HG02571 (cell line): ENCODE data around the gene TPK1.
"Not testable (repeated sequence)": the region's sequence is repeated elsewhere in the genome, so short reads cannot be mapped to it uniquely, and the experiment has no call there.

Experiments used
- ATAC-seq: cut with Tn5 transposase; IDR thresholded peaks from one replicate; pipeline ENCODE4 v1.9.1; 2021; ENCODE audit warnings: mild to moderate bottlenecking, moderate library complexity; ENCODE audit not compliant: unreplicated experiment

TPK1 gene

DNA sequence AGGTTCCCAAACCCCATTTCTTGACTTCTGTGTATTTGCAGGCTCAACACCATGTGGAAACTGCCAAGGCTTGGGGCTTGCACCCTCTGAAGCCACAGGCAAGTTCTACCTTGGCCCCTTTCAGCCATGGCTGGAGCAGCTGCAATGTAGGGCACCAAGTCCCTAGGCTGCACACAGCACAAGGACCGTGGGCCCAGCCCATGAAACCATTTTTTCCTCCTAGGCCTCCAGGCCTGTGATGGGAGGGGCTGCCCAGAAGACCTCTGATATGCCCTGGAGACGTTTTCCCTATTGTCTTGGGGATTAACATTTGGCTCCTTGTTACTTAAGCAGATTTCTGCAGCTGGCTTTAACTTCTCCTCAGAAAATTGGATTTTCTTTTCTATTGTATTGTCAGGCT is 408.3 kb downstream of the TPK1 start:
- not testable (repeated sequence) for ATAC-seq

DNA sequence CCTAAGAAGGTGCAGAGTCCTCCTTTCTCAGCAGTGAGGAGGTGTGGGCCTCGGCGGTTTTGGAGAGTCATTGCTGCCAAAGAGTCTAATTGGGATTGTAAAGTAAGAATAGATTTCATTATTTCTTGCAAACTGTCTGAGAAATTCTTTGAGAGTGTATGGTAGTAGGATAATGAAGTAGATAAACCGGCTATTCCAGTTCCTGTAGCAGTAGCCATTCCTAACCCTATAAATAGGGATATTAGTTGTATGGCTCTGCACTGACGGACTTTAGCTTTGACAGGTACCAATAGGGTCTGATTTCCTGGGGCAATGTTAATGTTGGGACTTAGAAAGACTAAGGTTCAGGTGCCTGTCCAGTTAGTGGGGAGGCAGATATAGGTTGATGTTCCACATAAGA is 416.9 kb downstream of the TPK1 start:
- not testable (repeated sequence) for ATAC-seq

DNA sequence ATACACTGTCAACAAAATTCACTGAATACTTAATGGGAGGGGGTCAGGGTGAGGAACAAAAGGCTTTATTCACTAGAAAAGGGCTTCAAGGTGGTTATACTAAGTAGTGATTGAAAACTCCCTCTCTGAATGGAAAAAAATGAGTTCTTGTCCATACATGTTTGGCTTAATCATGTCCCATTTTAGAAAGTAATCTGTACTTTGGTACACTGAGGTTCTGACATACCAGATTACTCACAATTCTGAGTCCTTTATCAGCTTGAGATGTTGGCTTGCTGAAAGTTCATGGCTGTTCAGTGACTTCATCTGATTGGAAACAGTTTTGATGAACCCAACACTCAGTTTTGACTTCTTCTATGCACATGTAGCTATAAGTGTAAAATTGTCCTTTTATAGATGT is 419.5 kb downstream of the TPK1 start:
- no peak for ATAC-seq

DNA sequence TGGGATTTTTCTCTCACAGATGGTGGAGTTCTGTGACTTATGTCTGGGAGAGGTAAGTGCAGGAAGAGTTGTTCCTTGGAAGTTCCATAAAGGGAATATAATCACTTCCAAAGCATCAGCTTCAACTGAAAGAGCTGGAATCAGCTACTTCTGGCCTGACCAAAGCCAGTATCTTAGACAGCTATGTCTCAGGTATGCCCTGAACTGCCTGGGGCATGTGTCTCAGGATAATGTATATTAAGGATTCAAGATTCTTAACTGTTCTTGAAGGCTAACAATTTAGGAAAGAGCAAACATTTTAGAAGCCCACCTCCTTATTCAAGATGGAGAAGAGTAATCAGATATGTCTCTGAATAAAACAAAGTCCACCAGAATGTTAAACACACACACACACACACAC is 420.0 kb downstream of the TPK1 start:
- ATAC-seq, result no peak

DNA sequence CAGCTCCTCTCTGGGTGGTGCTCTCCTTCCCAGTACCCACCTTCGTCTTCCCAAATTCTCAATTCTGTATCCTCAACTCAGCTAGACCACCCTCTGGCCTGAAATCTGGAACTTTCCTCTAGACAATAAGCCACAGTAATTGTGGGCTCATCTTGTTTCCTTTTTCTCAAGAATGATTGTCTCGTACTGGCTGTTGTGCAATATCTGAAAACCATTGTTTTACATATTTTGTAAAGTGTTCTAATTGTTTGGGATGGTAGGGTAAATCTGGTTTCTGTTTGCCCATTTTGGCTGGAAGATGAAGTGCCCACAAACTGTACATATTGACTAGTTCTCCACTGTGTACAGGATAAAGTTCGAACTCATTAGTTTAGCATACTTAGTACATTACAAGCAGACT is 421.0 kb downstream of the TPK1 start:
- ATAC-seq, result no peak

DNA sequence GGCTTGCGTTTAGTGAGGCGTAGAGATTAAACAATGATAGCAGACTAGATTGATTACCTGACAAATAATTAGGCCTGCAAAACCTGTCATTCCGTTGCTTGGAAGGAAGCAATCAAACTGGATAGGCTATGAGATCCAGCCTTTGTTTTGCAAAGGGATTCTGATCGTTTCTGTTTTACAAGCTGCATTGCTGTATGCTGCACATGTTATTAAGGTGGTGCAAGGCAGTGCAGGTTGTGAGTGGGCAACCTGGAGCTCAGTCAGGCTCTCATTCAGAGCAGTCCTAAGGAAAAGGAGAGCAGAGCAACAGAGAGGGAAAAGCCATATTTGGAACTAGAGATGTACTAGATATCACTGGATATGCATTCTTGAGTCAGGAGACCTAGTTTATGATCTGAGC is 425.4 kb downstream of the TPK1 start:
- no peak for ATAC-seq

DNA sequence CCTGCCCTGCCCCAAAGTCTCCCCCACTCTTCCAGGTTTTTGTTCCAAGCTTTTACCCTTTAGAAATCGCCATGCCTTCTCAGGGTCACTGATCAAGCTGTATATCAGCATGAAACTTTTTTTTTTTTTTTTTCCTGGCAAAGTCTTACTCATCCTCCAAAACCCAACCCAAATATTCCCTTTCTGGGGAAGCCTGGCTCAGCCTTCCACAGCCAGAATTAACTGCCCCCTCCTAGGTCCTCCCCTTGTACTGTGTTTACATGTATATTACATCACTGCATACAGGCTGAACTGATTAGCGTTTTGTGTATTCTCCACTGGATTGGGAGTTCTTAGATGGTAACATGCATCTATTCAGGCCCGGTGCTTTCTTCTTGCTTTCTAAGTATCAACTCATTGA is 427.7 kb downstream of the TPK1 start:
- ATAC-seq, result no peak

DNA sequence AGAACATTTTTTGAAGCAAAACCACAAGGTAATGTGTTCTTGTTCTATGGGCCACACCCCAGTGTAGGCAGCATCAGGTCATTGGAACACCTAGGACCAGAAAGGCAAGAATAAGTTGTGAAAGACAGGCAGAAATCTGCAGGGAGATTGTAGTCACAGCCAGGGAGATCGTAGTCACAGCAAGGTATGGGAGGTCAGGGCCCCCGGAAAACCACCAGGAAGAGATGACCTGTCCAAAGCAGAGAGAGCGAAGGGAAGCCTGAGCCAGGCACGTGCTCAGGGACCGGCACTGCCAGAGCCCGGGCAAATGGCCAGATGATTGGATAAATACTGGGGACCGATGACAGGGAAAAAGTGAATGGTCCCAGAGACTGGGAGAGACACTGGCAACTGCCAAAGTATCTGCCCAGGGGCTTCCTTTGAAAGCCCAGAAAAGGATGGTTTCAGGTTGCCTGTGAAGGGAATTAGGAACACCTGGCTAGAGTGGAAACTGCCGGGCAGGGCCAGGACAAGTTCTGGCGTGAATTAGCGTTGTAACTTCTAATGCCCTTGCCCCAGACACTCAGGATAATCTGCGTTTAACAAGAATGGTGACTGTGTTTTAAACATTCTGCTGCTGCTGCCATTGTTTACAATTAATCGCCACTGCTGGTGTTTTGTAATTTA is 428.5 kb downstream of the TPK1 start:
- no peak for ATAC-seq

DNA sequence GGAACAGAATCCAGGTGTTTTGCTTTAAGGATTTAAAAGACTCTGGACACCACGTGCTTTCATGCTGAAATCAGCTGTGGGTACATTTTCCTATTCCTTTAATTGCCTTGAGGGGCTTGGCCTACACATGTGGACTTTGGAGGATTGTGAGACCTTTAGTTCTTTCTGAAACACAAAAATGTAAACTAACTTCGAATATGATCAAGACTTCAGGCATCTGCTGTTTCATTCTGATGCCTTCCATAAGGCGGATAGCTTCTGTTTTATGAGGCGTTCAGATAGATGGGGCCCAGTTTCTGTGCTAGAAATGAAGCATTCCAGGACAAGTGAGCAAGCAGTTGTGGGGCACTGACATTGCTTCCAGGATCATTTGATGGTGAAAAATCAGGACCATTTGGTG is 430.9 kb downstream of the TPK1 start:
- no peak for ATAC-seq

DNA sequence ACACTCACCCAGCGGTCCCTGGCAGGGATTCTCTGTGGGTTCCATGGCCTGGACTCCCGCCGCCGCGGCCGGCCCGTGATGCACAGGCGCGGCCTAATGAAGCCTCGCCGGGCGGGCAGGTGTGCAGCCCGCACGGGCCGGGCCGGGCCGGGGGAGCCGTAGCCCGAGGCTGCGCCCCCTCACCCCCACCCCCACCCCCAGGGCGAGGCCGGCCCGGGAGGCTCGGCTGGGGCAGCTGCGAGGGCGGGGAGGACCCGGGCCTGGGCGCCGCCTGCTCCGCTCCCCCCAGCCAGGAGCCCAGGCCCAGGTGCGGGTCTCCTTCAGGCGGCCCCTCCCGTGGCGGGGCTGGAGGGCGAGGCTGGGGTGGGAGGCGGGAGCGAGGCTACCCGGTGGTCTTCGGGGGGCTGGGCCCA is 432.2 kb downstream of the TPK1 start, which contains the start of gene NOBOX:
Gene NOBOX (minus strand): TSS at position 45 of the 413 bp plus-strand sequence.
- no peak for ATAC-seq

DNA sequence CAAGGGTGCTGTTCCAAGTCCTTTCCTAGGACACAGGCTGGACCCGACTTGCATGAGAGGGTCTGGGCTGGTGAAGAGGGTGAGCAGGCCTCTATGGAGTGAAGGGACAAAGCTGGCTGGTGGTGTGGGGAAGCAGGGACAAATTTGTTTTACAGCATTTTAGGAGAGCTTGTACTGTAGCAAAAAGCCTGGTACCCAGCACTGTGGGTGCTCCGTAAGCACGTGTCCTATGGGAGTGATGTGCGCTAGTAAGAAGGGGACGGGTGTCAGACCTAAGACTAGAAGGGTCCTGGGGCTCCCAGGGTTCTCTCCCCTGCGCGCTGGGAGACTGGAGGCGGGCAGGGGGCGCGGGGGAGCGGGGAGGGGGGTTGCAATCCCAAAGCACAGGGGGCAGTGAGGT is 432.8 kb downstream of the TPK1 start:
- no peak for ATAC-seq
